WTC11 (cell line): ENCODE data around the gene CEMIP.

Experiments used
- ATF2 ChIP-seq: sonication (generic); formaldehyde crosslinking; IDR thresholded peaks from 2 replicates; pipeline ENCODE4 v1.8.1; 2022; ENCODE audit warnings: low read depth, missing genetic modification reagents, borderline replicate concordance
- CTCF ChIP-seq: fragments of 200-600 bp; IDR thresholded peaks from 2 replicates; pipeline ENCODE4 v1.8.0; 2022; ENCODE audit warnings: antibody characterized with exemption
- E2F4 ChIP-seq: sonication (generic); formaldehyde crosslinking; IDR thresholded peaks from 2 replicates; pipeline ENCODE4 v1.8.1; 2022; ENCODE audit warnings: low read depth, mild to moderate bottlenecking, moderate library complexity, missing genetic modification reagents, borderline replicate concordance
- ELF4 ChIP-seq: sonication (generic); formaldehyde crosslinking; IDR thresholded peaks from 2 replicates; pipeline ENCODE4 v1.8.1; 2022; ENCODE audit warnings: low read depth, mild to moderate bottlenecking, moderate library complexity, missing genetic modification reagents
- FOXP1 ChIP-seq: sonication (generic); formaldehyde crosslinking; IDR thresholded peaks from 2 replicates; pipeline ENCODE4 v1.8.0; 2022; ENCODE audit warnings: missing genetic modification reagents, mild to moderate bottlenecking, moderate library complexity, borderline replicate concordance
- KAT7 ChIP-seq: sonication (generic); formaldehyde crosslinking; IDR thresholded peaks from 2 replicates; pipeline ENCODE4 v1.8.1; 2023; ENCODE audit warnings: missing genetic modification reagents, mild to moderate bottlenecking, borderline replicate concordance
- PRRX2 ChIP-seq: fragments of 250-450 bp; sonication (Bioruptor Pico); IDR thresholded peaks from 2 replicates; pipeline ENCODE4 v1.8.0; 2021; ENCODE audit warnings: mild to moderate bottlenecking
- SP1 ChIP-seq: sonication (generic); formaldehyde crosslinking; conservative IDR thresholded peaks from 2 replicates; pipeline ENCODE4 v1.8.1; 2022; ENCODE audit warnings: missing genetic modification reagents
- ZNF512 ChIP-seq: sonication (generic); formaldehyde crosslinking; IDR thresholded peaks from 2 replicates; pipeline ENCODE4 v1.8.1; 2022; ENCODE audit warnings: missing genetic modification reagents, borderline replicate concordance
- TF ChIP-seq, protein P1 (sequence below): sonication (generic); formaldehyde crosslinking; IDR thresholded peaks from 2 replicates; pipeline ENCODE4 v1.8.0; 2022; ENCODE audit warnings: mild to moderate bottlenecking, missing genetic modification reagents
- TF ChIP-seq, protein P2 (sequence below): sonication (generic); formaldehyde crosslinking; conservative IDR thresholded peaks from 2 replicates; pipeline ENCODE4 v1.8.1; 2022; ENCODE audit warnings: mild to moderate bottlenecking, missing genetic modification reagents
- TF ChIP-seq, protein P3 (sequence below): sonication (generic); formaldehyde crosslinking; IDR thresholded peaks from 2 replicates; pipeline ENCODE4 v1.8.0; 2022; ENCODE audit warnings: missing genetic modification reagents
- TF ChIP-seq, protein P4 (sequence below): sonication (generic); formaldehyde crosslinking; IDR thresholded peaks from 2 replicates; pipeline ENCODE4 v1.8.1; 2022; ENCODE audit warnings: mild to moderate bottlenecking, moderate library complexity, missing genetic modification reagents

DNA sequence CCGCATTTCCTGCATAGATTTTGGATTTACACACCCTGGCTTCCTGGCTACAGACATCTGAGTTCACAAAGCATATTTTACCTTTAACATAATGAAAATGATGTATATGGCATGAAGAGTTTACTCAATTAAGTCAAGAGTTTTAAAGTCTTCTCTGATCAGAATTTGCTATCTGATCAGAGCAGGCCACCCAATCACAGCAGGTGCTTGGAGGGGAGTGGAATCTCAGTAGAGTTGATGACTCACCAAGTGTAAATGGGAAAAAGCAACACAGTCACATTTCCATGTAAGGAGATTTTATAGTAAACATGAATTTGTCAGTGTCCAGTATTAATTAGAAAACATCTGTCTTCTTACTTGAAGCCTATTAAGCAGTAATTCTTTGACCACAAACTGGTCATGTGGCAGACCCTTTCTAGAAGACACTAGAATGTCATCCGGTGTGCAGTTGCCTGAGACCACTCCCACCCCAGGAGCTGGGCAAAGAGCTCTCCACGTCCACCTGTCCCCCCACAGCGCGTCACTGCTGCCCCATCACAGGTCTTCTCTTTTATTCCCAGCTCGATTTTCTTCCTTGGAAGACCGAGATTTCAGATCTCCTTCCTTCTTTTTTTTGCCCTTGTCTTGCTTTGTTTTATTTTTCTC lies 199.6 kb downstream of the CEMIP start:
- TF ChIP-seq CTCF (no peak), ATF2 (CRISPR knock-in tag) (no peak), SP1 (CRISPR knock-in tag) (no peak), FOXP1 (CRISPR knock-in tag) (no peak), ZNF512 (no peak), PRRX2 (CRISPR knock-in tag) (no peak), ELF4 (CRISPR knock-in tag) (no peak), E2F4 (CRISPR knock-in tag) (no peak), KAT7 (CRISPR knock-in tag) (no peak)
- TF ChIP-seq, protein P1, sequence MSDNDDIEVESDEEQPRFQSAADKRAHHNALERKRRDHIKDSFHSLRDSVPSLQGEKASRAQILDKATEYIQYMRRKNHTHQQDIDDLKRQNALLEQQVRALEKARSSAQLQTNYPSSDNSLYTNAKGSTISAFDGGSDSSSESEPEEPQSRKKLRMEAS (CRISPR knock-in tag): no peak
- TF ChIP-seq, protein P2, sequence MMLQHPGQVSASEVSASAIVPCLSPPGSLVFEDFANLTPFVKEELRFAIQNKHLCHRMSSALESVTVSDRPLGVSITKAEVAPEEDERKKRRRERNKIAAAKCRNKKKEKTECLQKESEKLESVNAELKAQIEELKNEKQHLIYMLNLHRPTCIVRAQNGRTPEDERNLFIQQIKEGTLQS (CRISPR knock-in tag): no peak
- TF ChIP-seq, protein P3, sequence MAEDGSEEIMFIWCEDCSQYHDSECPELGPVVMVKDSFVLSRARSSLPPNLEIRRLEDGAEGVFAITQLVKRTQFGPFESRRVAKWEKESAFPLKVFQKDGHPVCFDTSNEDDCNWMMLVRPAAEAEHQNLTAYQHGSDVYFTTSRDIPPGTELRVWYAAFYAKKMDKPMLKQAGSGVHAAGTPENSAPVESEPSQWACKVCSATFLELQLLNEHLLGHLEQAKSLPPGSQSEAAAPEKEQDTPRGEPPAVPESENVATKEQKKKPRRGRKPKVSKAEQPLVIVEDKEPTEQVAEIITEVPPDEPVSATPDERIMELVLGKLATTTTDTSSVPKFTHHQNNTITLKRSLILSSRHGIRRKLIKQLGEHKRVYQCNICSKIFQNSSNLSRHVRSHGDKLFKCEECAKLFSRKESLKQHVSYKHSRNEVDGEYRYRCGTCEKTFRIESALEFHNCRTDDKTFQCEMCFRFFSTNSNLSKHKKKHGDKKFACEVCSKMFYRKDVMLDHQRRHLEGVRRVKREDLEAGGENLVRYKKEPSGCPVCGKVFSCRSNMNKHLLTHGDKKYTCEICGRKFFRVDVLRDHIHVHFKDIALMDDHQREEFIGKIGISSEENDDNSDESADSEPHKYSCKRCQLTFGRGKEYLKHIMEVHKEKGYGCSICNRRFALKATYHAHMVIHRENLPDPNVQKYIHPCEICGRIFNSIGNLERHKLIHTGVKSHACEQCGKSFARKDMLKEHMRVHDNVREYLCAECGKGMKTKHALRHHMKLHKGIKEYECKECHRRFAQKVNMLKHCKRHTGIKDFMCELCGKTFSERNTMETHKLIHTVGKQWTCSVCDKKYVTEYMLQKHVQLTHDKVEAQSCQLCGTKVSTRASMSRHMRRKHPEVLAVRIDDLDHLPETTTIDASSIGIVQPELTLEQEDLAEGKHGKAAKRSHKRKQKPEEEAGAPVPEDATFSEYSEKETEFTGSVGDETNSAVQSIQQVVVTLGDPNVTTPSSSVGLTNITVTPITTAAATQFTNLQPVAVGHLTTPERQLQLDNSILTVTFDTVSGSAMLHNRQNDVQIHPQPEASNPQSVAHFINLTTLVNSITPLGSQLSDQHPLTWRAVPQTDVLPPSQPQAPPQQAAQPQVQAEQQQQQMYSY (CRISPR knock-in tag): no peak
- TF ChIP-seq, protein P4, sequence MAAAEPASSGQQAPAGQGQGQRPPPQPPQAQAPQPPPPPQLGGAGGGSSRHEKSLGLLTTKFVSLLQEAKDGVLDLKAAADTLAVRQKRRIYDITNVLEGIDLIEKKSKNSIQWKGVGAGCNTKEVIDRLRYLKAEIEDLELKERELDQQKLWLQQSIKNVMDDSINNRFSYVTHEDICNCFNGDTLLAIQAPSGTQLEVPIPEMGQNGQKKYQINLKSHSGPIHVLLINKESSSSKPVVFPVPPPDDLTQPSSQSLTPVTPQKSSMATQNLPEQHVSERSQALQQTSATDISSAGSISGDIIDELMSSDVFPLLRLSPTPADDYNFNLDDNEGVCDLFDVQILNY (CRISPR knock-in tag): no peak
